H1 (cell line): ENCODE measurements around the gene RAMACL. TPM values are rescaled to one million over a fixed set of nuclear protein-coding genes. Genes with fewer than 3 reads are reported as not detected.

Experiments
- ATF3 ChIP-seq: IDR thresholded peaks from 2 replicates; pipeline ENCODE4 v1.6.1; 2011; ENCODE audit warnings: low read depth, mild to moderate bottlenecking, low read length; ENCODE audit not compliant: insufficient read depth
- CEBPB ChIP-seq: IDR thresholded peaks from 2 replicates; pipeline ENCODE4 v1.6.1; 2012; ENCODE audit warnings: low read depth, low read length
- CHD7 ChIP-seq: fragments of 300-600 bp; sonication (generic); IDR thresholded peaks from 2 replicates; pipeline ENCODE4 v1.7.1; 2012; ENCODE audit warnings: low read length, moderate library complexity, mild to moderate bottlenecking, inconsistent platforms; ENCODE audit not compliant: insufficient replicate concordance
- EGR1 ChIP-seq: IDR thresholded peaks from 2 replicates; pipeline ENCODE4 v1.6.1; 2011; ENCODE audit warnings: low read depth, low read length, borderline replicate concordance
- NANOG ChIP-seq: IDR thresholded peaks from 2 replicates; pipeline ENCODE4 v1.6.1; 2011; ENCODE audit warnings: low read length, low read depth, mild to moderate bottlenecking, inconsistent platforms; ENCODE audit not compliant: insufficient read depth, poor library complexity, severe bottlenecking
- NRF1 ChIP-seq: IDR thresholded peaks from 2 replicates; pipeline ENCODE4 v1.6.1; 2011; ENCODE audit warnings: mild to moderate bottlenecking, low read depth, low read length, improper control_type of control experiment
- POU5F1 ChIP-seq: IDR thresholded peaks from 2 replicates; pipeline ENCODE4 v1.6.1; 2011; ENCODE audit warnings: low read depth, mild to moderate bottlenecking, low read length, moderate library complexity
- RFX5 ChIP-seq: IDR thresholded peaks from 2 replicates; pipeline ENCODE4 v1.6.1; 2011; ENCODE audit warnings: low read depth, low read length, improper control_type of control experiment, borderline replicate concordance
- SP4 ChIP-seq: IDR thresholded peaks from 2 replicates; pipeline ENCODE4 v1.6.1; 2012; ENCODE audit warnings: low read length, inconsistent platforms
- SUZ12 ChIP-seq: fragments of 200-600 bp; sonication (generic); IDR thresholded peaks from 2 replicates; pipeline ENCODE4 v1.6.1; 2012; ENCODE audit warnings: mild to moderate bottlenecking, inconsistent platforms, low read length, moderate library complexity, mixed read lengths
- polyA plus RNA-seq, 7 experiments: library from polyadenylated mRNA; depleted of rRNA in 3 of 7; stranded (reverse) in 5 of 7; unstranded in 2 of 7; fragments of >200 nt in 5 of 7; fragments of 200-250 nt in 2 of 7; gene quantifications; 1 replicate in 5 of 7; 2 replicates in 1 of 7; 4 replicates in 1 of 7; pipeline versions ENCODE4 v1.2.1 to v1.2.3, GENCODE V29; 2011 to 2013; ENCODE audit warnings: missing spikeins in 2 of 7, mixed read lengths in 2 of 7
- total RNA-seq: library from RNA; stranded (reverse); fragmentation: NEBNext Ultra II Directional; extraction: Animal tissue kit (Norgen Biotek cat#: 25700); gene quantifications from 2 replicates; pipeline ENCODE4 v1.2.1, GENCODE V29; 2021

The RAMACL gene
- total and polyA plus RNA-seq, 2 of the 8 experiments (the other 6 are each of a cell fraction or from before 2014, with no cell fraction given) = 0.23 to 0.97 TPM

- TF ChIP-seq CHD7 (no peak), CEBPB (no peak), SUZ12 (no peak), ATF3 (no peak), SP4 (no peak), NRF1 (no peak), EGR1 (no peak), NANOG (no peak), RFX5 (no peak), POU5F1 (no peak)
Observed at GRCh38 chr6:166554316-166554715, 32.2 kb downstream of the RAMACL start (continued).
